ENCODE results near the gene SCRN3. TPM values are rescaled to one million over a fixed set of nuclear protein-coding genes. Genes with fewer than 3 reads are reported as not detected.
"Not testable (repeated sequence)": the region's sequence is repeated elsewhere in the genome, so short reads cannot be mapped to it uniquely, and the experiment has no call there.

Gene SCRN3
- total RNA-seq, 1 donor from 2014 or later = 20.6 TPM

GRCh38 chr2:174383796-174384195 is 11.7 kb upstream of the SCRN3 start:
- H3K36me3 ChIP-seq (ENCODE audit: control insufficient read depth, insufficient read depth, low read length) = no peaks in the 10 kb centered on the region
- H3K4me3 ChIP-seq (ENCODE audit: low read depth, low read length) = no peak overlapping the region
- no peak for TF ChIP-seq CTCF (IDR thresholded peaks at IDR 0.05; ENCODE audit: insufficient read depth, low read length, poor library complexity, severe bottlenecking)
- H3K27me3 ChIP-seq (ENCODE audit: control insufficient read depth, insufficient read depth, low read length) = no peaks in the 10 kb centered on the region
- no peak for DNase-seq (ENCODE audit: low read depth)

- TF ChIP-seq CTCF (IDR thresholded peaks at IDR 0.05; ENCODE audit: insufficient read depth, low read length, poor library complexity, severe bottlenecking) = no peak
- Histone ChIP-seq H3K4me3 (ENCODE audit: low read depth, low read length) (no peak overlapping the region), H3K36me3 (ENCODE audit: control insufficient read depth, insufficient read depth, low read length) (no peaks in the 10 kb centered on the region), H3K27me3 (ENCODE audit: control insufficient read depth, insufficient read depth, low read length) (no peaks in the 10 kb centered on the region)
- no peak for DNase-seq (ENCODE audit: low read depth)
Measured at GRCh38 chr2:174385201-174385600, 10.3 kb upstream of the SCRN3 start.

GRCh38 chr2:174388706-174389105 is 6.8 kb upstream of the SCRN3 start:
- DNase-seq (ENCODE audit: low read depth); H3K4me3 ChIP-seq (ENCODE audit: low read depth, low read length); H3K27me3 ChIP-seq (ENCODE audit: control insufficient read depth, insufficient read depth, low read length); H3K36me3 ChIP-seq (ENCODE audit: control insufficient read depth, insufficient read depth, low read length): not testable (repeated sequence)

GRCh38 chr2:174389542-174389941 is 6.0 kb upstream of the SCRN3 start:
- TF ChIP-seq CTCF (IDR thresholded peaks at IDR 0.05; ENCODE audit: insufficient read depth, low read length, poor library complexity, severe bottlenecking) = no peak
- no peak for DNase-seq (ENCODE audit: low read depth)
- Histone ChIP-seq H3K4me3 (ENCODE audit: low read depth, low read length) (no peak overlapping the region), H3K36me3 (ENCODE audit: control insufficient read depth, insufficient read depth, low read length) (no peaks in the 10 kb centered on the region), H3K27me3 (ENCODE audit: control insufficient read depth, insufficient read depth, low read length) (no peaks in the 10 kb centered on the region)

GRCh38 chr2:174390303-174390702 is 5.2 kb upstream of the SCRN3 start:
- H3K27me3 ChIP-seq (ENCODE audit: control insufficient read depth, insufficient read depth, low read length); DNase-seq (ENCODE audit: low read depth); H3K4me3 ChIP-seq (ENCODE audit: low read depth, low read length); H3K36me3 ChIP-seq (ENCODE audit: control insufficient read depth, insufficient read depth, low read length): not testable (repeated sequence)

GRCh38 chr2:174392706-174393105 is 2.8 kb upstream of the SCRN3 start:
- H3K36me3 ChIP-seq (ENCODE audit: control insufficient read depth, insufficient read depth, low read length) = no peaks in the 10 kb centered on the region
- no peaks in the 10 kb centered on the region for H3K27me3 ChIP-seq (ENCODE audit: control insufficient read depth, insufficient read depth, low read length)
- DNase-seq (ENCODE audit: low read depth) = no peak
- no peak for TF ChIP-seq CTCF (IDR thresholded peaks at IDR 0.05; ENCODE audit: insufficient read depth, low read length, poor library complexity, severe bottlenecking)
- H3K4me3 ChIP-seq (ENCODE audit: low read depth, low read length) = no peak overlapping the region

- Histone ChIP-seq H3K36me3 (ENCODE audit: control insufficient read depth, insufficient read depth, low read length) (no peaks in the 10 kb centered on the region), H3K27me3 (ENCODE audit: control insufficient read depth, insufficient read depth, low read length) (no peaks in the 10 kb centered on the region), H3K4me3 (ENCODE audit: low read depth, low read length) (peak overlapping the region; percentile 89)
- DNase-seq (ENCODE audit: low read depth) = no peak
- TF ChIP-seq CTCF (IDR thresholded peaks at IDR 0.05; ENCODE audit: insufficient read depth, low read length, poor library complexity, severe bottlenecking) = no peak
Measured at GRCh38 chr2:174395969-174396630, 570 bp downstream of the SCRN3 start.
